GM12878 (cell line): Measurements from ENCODE around the gene PLEKHA7. TPM values are rescaled to one million over a fixed set of nuclear protein-coding genes. Genes with fewer than 3 reads are reported as not detected.
A peak's percentile ranks its signal among the peaks of the same experiment; 100 is the strongest.
"Not testable (repeated sequence)": the region's sequence is repeated elsewhere in the genome, so short reads cannot be mapped to it uniquely, and the experiment has no call there.

Experiments used
- ATAC-seq: fragments of 200-7000 bp; cut with Tn5 transposase; 3 replicates; pipeline ENCODE4 v1.9.1; 2020; ENCODE audit warnings: mild to moderate bottlenecking, moderate library complexity
- BruUV-seq: library from RNA; stranded (reverse); fragments of 400-500 nt; replicated peaks from 2 replicates; lab custom pipeline; 2021; lab: Mats Ljungman, UMichigan
- CTCF ChIA-PET: fragments of 300-600 bp; sonication (Branson Sonifier 250); formaldehyde crosslinking; extraction: SDS; loops from one replicate; lab custom pipeline; 2021; ENCODE audit warnings: inconsistent platforms; lab: Yijun Ruan, JAX
- POLR2A ChIA-PET: fragments of 350-600 bp; formaldehyde crosslinking; extraction: SDS; loops from one replicate; lab custom pipeline; 2021; ENCODE audit warnings: inconsistent platforms; lab: Charles Lee
- RAD21 ChIA-PET: fragments of 300-600 bp; sonication (Branson Sonifier 250); formaldehyde crosslinking; loops from one replicate; lab custom pipeline; 2023; ENCODE audit warnings: antibody characterized with exemption; ENCODE audit not compliant: unreplicated experiment; lab: Charles Lee
- SMC1A ChIA-PET: fragments of 300-600 bp; sonication (Branson Sonifier 250); formaldehyde crosslinking; loops from one replicate; lab custom pipeline; 2023; ENCODE audit not compliant: unreplicated experiment, uncharacterized antibody; lab: Charles Lee
- DNase-seq: peaks from one replicate; pipeline ENCODE4 v3.0.0-alpha.2; 2011; ENCODE audit warnings: low read depth, low spot score
- FAIRE-seq: peaks from 3 replicates; lab custom pipeline; 2011; peaks lifted over from hg19 to GRCh38; lab: Jason Lieb, UNC
- H2AFZ ChIP-seq: 2 replicates; pipeline ENCODE4 v1.6.0; 2011; ENCODE audit warnings: low read depth, low read length, control low read depth; ENCODE audit not compliant: control insufficient read depth
- H3K27ac ChIP-seq: 2 replicates; pipeline ENCODE4 v1.5.1; 2011; ENCODE audit warnings: control low read depth; ENCODE audit not compliant: control insufficient read depth, insufficient read depth
- H3K27me3 ChIP-seq, 2 experiments: replicated peaks in 1 of 2; 2 replicates each; pipeline versions ENCODE4 v1.6.0 to v1.6.1; 2011; ENCODE audit warnings: low read length in 1 of 2; ENCODE audit not compliant: control insufficient read depth in 2 of 2, insufficient read depth in 2 of 2
- H3K36me3 ChIP-seq, 2 experiments: 2 replicates each; pipeline ENCODE4 v1.5.1; 2011; ENCODE audit warnings: low read length in 1 of 2; ENCODE audit not compliant: control insufficient read depth in 2 of 2, insufficient read depth in 2 of 2
- H3K4me1 ChIP-seq: 2 replicates; pipeline ENCODE4 v1.6.1; 2011; ENCODE audit warnings: mild to moderate bottlenecking, low read length, moderate library complexity, mixed read lengths; ENCODE audit not compliant: control insufficient read depth, insufficient read depth
- H3K4me2 ChIP-seq: 2 replicates; pipeline ENCODE4 v1.6.0; 2011; ENCODE audit warnings: control low read depth; ENCODE audit not compliant: control insufficient read depth, insufficient read depth
- H3K4me3 ChIP-seq: fragments of 200-600 bp; sonication (generic); 2 replicates; pipeline ENCODE4 v1.5.1; 2016
- H3K79me2 ChIP-seq: 2 replicates; pipeline ENCODE4 v1.6.0; 2011; ENCODE audit warnings: low read length; ENCODE audit not compliant: control insufficient read depth, insufficient read depth
- H3K9ac ChIP-seq: 2 replicates; pipeline ENCODE4 v1.8.0; 2011; ENCODE audit warnings: low read length, control low read depth, mixed read lengths; ENCODE audit not compliant: control insufficient read depth, insufficient read depth
- H3K9me3 ChIP-seq: replicated peaks from 3 replicates; pipeline ENCODE4 v1.5.1; 2011; ENCODE audit warnings: mild to moderate bottlenecking, low read length; ENCODE audit not compliant: control insufficient read depth, insufficient read depth
- H4K20me1 ChIP-seq: 2 replicates; pipeline ENCODE4 v1.6.0; 2011; ENCODE audit not compliant: control insufficient read depth, insufficient read depth
- BCL11A ChIP-seq: IDR thresholded peaks from 2 replicates; pipeline ENCODE4 v1.6.1; 2011; ENCODE audit warnings: low read depth, low read length
- BMI1 ChIP-seq: fragments of 450-650 bp; IDR thresholded peaks from 2 replicates; pipeline ENCODE4 v1.6.1; 2016; ENCODE audit warnings: mild to moderate bottlenecking, moderate library complexity, borderline replicate concordance
- CTCF ChIP-seq, 3 experiments: IDR thresholded peaks in 2 of 3; conservative IDR thresholded peaks in 1 of 3; 2 replicates each; pipeline ENCODE4 v1.5.1; 2011; ENCODE audit warnings: low read depth in 3 of 3, low read length in 3 of 3, mild to moderate bottlenecking in 3 of 3, control low read depth in 2 of 3, moderate library complexity in 2 of 3, inconsistent platforms in 1 of 3, mixed read lengths in 1 of 3; ENCODE audit not compliant: control insufficient read depth in 2 of 3, insufficient read depth in 1 of 3; ENCODE audit errors: extremely low read depth in 1 of 3
- IKZF1 ChIP-seq: fragments of 450-650 bp; conservative IDR thresholded peaks from 2 replicates; pipeline ENCODE4 v1.6.1; 2017; ENCODE audit warnings: antibody characterized with exemption, mild to moderate bottlenecking
- PBX3 ChIP-seq: IDR thresholded peaks from 2 replicates; pipeline ENCODE4 v1.6.1; 2011; ENCODE audit warnings: mild to moderate bottlenecking, low read depth, low read length, moderate library complexity; ENCODE audit not compliant: insufficient replicate concordance
- RELB ChIP-seq: fragments of 450-650 bp; IDR thresholded peaks from 2 replicates; pipeline ENCODE4 v1.6.1; 2017; ENCODE audit warnings: low read depth, mild to moderate bottlenecking, moderate library complexity
- RUNX3 ChIP-seq: IDR thresholded peaks from 2 replicates; pipeline ENCODE4 v1.6.1; 2012; ENCODE audit warnings: low read length, inconsistent platforms
- TCF12 ChIP-seq: IDR thresholded peaks from 2 replicates; pipeline ENCODE4 v1.6.1; 2011; ENCODE audit warnings: low read depth, mild to moderate bottlenecking, low read length
- WGBS: methylation state at CpG from one replicate; pipeline ENCODE4 v1.1.6; 2016; ENCODE audit warnings: low lambda C conversion rate; ENCODE audit not compliant: insufficient replicate concordance, insufficient coverage; ENCODE audit errors: missing lambda C conversion rate; 5-methylcytosine and 5-hydroxymethylcytosine counted together
- in situ Hi-C: fragments of 300-500 bp; cut with MboI; formaldehyde crosslinking; loops from 9 replicates; pipeline ENCODE4 v1.14.3; 2018; ENCODE audit warnings: mixed read lengths
- intact Hi-C: fragments of 100-400 bp; cut with micrococcal nuclease; formaldehyde crosslinking; loops from one replicate; pipeline ENCODE4 v1.14.2; 2022; ENCODE audit not compliant: unreplicated experiment
- polyA plus RNA-seq, 11 experiments: library from polyadenylated mRNA; depleted of rRNA in 4 of 11; unstranded in 6 of 11; stranded (reverse) in 5 of 11; fragments of >200 nt; fragmentation: Nextera tagmentation in 4 of 11; fragmentation: Illumina TruSeq in 1 of 11; extraction: Ambion mirVana in 4 of 11; extraction: Trizol in 1 of 11; gene quantifications; 1 replicate in 1 of 11; 2 replicates in 10 of 11; pipeline versions ENCODE4 v1.2.1 to v1.2.3, GENCODE V29; 2011 to 2016; ENCODE audit warnings: inconsistent platforms in 2 of 11, missing spikeins in 2 of 11, low read depth in 1 of 11
- total RNA-seq, 4 experiments: library from RNA; depleted of rRNA in 3 of 4; stranded (reverse); fragments of >200 nt in 3 of 4; fragmentation: Illumina TruSeq in 1 of 4; extraction: Trizol in 1 of 4; gene quantifications; 2 replicates each; pipeline versions ENCODE4 v1.2.1 to v1.2.3, GENCODE V29; 2013 to 2021

The PLEKHA7 gene
- total and polyA plus RNA-seq, 10 of the 15 experiments (the other 5 are each of a cell fraction or from before 2014, with no cell fraction given): 0.45 to 5.3 (median 2.1) TPM

- H3K9ac ChIP-seq, intact Hi-C loops, H3K9me3 ChIP-seq, H3K27me3 ChIP-seq, H3K79me2 ChIP-seq, H2AFZ ChIP-seq, H3K4me3 ChIP-seq, BruUV-seq, FAIRE-seq, in situ Hi-C loops, DNase-seq, H3K4me2 ChIP-seq, H4K20me1 ChIP-seq, H3K27ac ChIP-seq, H3K4me1 ChIP-seq, H3K36me3 ChIP-seq: not testable (repeated sequence)
- POLR2A ChIA-PET: interaction anchor here (0.6 to 1.0 kb wide), 2 partner anchors 13 to 1222 kb away, joined by 3 to 4 read pairs; no protein-coding TSS in a partner anchor
- SMC1A ChIA-PET: interaction anchor here (1.0 to 8.4 kb wide), 10 partner anchors 8 to 63 kb away, joined by 3 to 82 read pairs (median 4); no protein-coding TSS in a partner anchor
- 79% methylated on average over 6 of the region's 6 CpGs for WGBS
- ATAC-seq: peak; percentile 29
- CTCF ChIA-PET: interaction anchor here (0.6 to 4.5 kb wide), 5 partner anchors 14 to 145 kb away, joined by 3 to 17 read pairs (median 5); no protein-coding TSS in a partner anchor
- RAD21 ChIA-PET: interaction anchor here (0.7 to 1.2 kb wide), 4 partner anchors 9 to 28 kb away, joined by 3 to 6 read pairs (median 4); no protein-coding TSS in a partner anchor
- peak; percentile 22; the same call in 1 of the 2 replicates for TF ChIP-seq IKZF1
- 0 out of 2 replicates have a peak, but pooled peaks have one; percentile 15 for TF ChIP-seq RUNX3
Observed at GRCh38 chr11:16918543-16919182, 95.6 kb downstream of the PLEKHA7 start.

- POLR2A ChIA-PET: interaction anchor here (1.0 kb wide), 1 partner anchor 12 kb away, joined by 4 read pairs; no protein-coding TSS in a partner anchor
- RAD21 ChIA-PET: interaction anchor here (0.7 to 1.2 kb wide), 4 partner anchors 10 to 29 kb away, joined by 3 to 6 read pairs (median 4); no protein-coding TSS in a partner anchor
- H3K4me3 ChIP-seq: no peak overlapping the region
- in situ Hi-C loops (no loop called here), intact Hi-C loops (no loop called here)
- H3K4me2 ChIP-seq: no peak overlapping the region
- no peak overlapping the region for H2AFZ ChIP-seq
- no peaks in the 10 kb centered on the region; the same call in 2 of the 3 replicates for H3K9me3 ChIP-seq
- no peak overlapping the region for H3K9ac ChIP-seq
- BruUV-seq: no TSS peak
- H3K27ac ChIP-seq: no peak overlapping the region
- no peaks in the 10 kb centered on the region for H3K36me3 ChIP-seq
- FAIRE-seq: no peak
- CTCF ChIA-PET: interaction anchor here (1.5 to 4.5 kb wide), 3 partner anchors 13 to 15 kb away, joined by 4 to 17 read pairs (median 5); no protein-coding TSS in a partner anchor
- no peak for ATAC-seq
- H3K27me3 ChIP-seq: no peaks in the 10 kb centered on the region
- no peaks in the 10 kb centered on the region for H3K79me2 ChIP-seq
- H3K4me1 ChIP-seq: no peaks in the 10 kb centered on the region
- no peak for DNase-seq
- 51% methylated on average over 4 of the region's 4 CpGs for WGBS
- SMC1A ChIA-PET: interaction anchor here (1.0 to 8.4 kb wide), 8 partner anchors 7 to 62 kb away, joined by 3 to 82 read pairs (median 6); no protein-coding TSS in a partner anchor
- no peaks in the 10 kb centered on the region for H4K20me1 ChIP-seq
- TF ChIP-seq PBX3: no peak
- TF ChIP-seq CTCF (IDR thresholded peaks at IDR 0.05 in 2 of 3, conservative IDR thresholded peaks at IDR 0.05 in 1 of 3; ENCODE audit: control insufficient read depth in 2 of 3, extremely low read depth in 1 of 3, insufficient read depth in 1 of 3, low read depth in 3 of 3, low read length in 3 of 3): no peak
- no peak for TF ChIP-seq RELB
- TF ChIP-seq BMI1: no peak
- TF ChIP-seq TCF12: no peak
- no peak for TF ChIP-seq BCL11A
Observed at GRCh38 chr11:16917941-16918340, 96.3 kb downstream of the PLEKHA7 start.
